GM12878 (cell line): ENCODE data around the gene DNAJB2. TPM values are rescaled to one million over a fixed set of nuclear protein-coding genes. Genes with fewer than 3 reads are reported as not detected.

Experiments
- ATAC-seq: fragments of 200-7000 bp; cut with Tn5 transposase; 3 replicates; pipeline ENCODE4 v1.9.1; 2020; ENCODE audit warnings: mild to moderate bottlenecking, moderate library complexity
- BruUV-seq: library from RNA; stranded (reverse); fragments of 400-500 nt; replicated peaks from 2 replicates; lab custom pipeline; 2021; lab: Mats Ljungman, UMichigan
- CTCF ChIA-PET: fragments of 300-600 bp; sonication (Branson Sonifier 250); formaldehyde crosslinking; extraction: SDS; loops from one replicate; lab custom pipeline; 2021; ENCODE audit warnings: inconsistent platforms; lab: Yijun Ruan, JAX
- POLR2A ChIA-PET: fragments of 350-600 bp; formaldehyde crosslinking; extraction: SDS; loops from one replicate; lab custom pipeline; 2021; ENCODE audit warnings: inconsistent platforms; lab: Charles Lee
- RAD21 ChIA-PET: fragments of 300-600 bp; sonication (Branson Sonifier 250); formaldehyde crosslinking; loops from one replicate; lab custom pipeline; 2023; ENCODE audit warnings: antibody characterized with exemption; ENCODE audit not compliant: unreplicated experiment; lab: Charles Lee
- SMC1A ChIA-PET: fragments of 300-600 bp; sonication (Branson Sonifier 250); formaldehyde crosslinking; loops from one replicate; lab custom pipeline; 2023; ENCODE audit not compliant: unreplicated experiment, uncharacterized antibody; lab: Charles Lee
- DNase-seq: peaks from one replicate; pipeline ENCODE4 v3.0.0-alpha.2; 2011; ENCODE audit warnings: low read depth, low spot score
- FAIRE-seq: peaks from 3 replicates; lab custom pipeline; 2011; peaks lifted over from hg19 to GRCh38; lab: Jason Lieb, UNC
- H2AFZ ChIP-seq: 2 replicates; pipeline ENCODE4 v1.6.0; 2011; ENCODE audit warnings: low read depth, low read length, control low read depth; ENCODE audit not compliant: control insufficient read depth
- H3K27ac ChIP-seq: 2 replicates; pipeline ENCODE4 v1.5.1; 2011; ENCODE audit warnings: control low read depth; ENCODE audit not compliant: control insufficient read depth, insufficient read depth
- H3K27me3 ChIP-seq, 2 experiments: replicated peaks in 1 of 2; 2 replicates each; pipeline versions ENCODE4 v1.6.0 to v1.6.1; 2011; ENCODE audit warnings: low read length in 1 of 2; ENCODE audit not compliant: control insufficient read depth in 2 of 2, insufficient read depth in 2 of 2
- H3K36me3 ChIP-seq, 2 experiments: 2 replicates each; pipeline ENCODE4 v1.5.1; 2011; ENCODE audit warnings: low read length in 1 of 2; ENCODE audit not compliant: control insufficient read depth in 2 of 2, insufficient read depth in 2 of 2
- H3K4me1 ChIP-seq: 2 replicates; pipeline ENCODE4 v1.6.1; 2011; ENCODE audit warnings: mild to moderate bottlenecking, low read length, moderate library complexity, mixed read lengths; ENCODE audit not compliant: control insufficient read depth, insufficient read depth
- H3K4me2 ChIP-seq: 2 replicates; pipeline ENCODE4 v1.6.0; 2011; ENCODE audit warnings: control low read depth; ENCODE audit not compliant: control insufficient read depth, insufficient read depth
- H3K4me3 ChIP-seq: fragments of 200-600 bp; sonication (generic); 2 replicates; pipeline ENCODE4 v1.5.1; 2016
- H3K79me2 ChIP-seq: 2 replicates; pipeline ENCODE4 v1.6.0; 2011; ENCODE audit warnings: low read length; ENCODE audit not compliant: control insufficient read depth, insufficient read depth
- H3K9ac ChIP-seq: 2 replicates; pipeline ENCODE4 v1.8.0; 2011; ENCODE audit warnings: low read length, control low read depth, mixed read lengths; ENCODE audit not compliant: control insufficient read depth, insufficient read depth
- H3K9me3 ChIP-seq: replicated peaks from 3 replicates; pipeline ENCODE4 v1.5.1; 2011; ENCODE audit warnings: mild to moderate bottlenecking, low read length; ENCODE audit not compliant: control insufficient read depth, insufficient read depth
- H4K20me1 ChIP-seq: 2 replicates; pipeline ENCODE4 v1.6.0; 2011; ENCODE audit not compliant: control insufficient read depth, insufficient read depth
- BHLHE40 ChIP-seq, 2 experiments: fragments of 450-650 bp in 1 of 2; IDR thresholded peaks; 2 replicates each; pipeline ENCODE4 v1.6.1; 2011 to 2017; ENCODE audit warnings: low read depth in 2 of 2, borderline replicate concordance in 1 of 2, improper control_type of control experiment in 1 of 2, low read length in 1 of 2, mild to moderate bottlenecking in 1 of 2
- LARP7 ChIP-seq: fragments of 450-650 bp; IDR thresholded peaks from 2 replicates; pipeline ENCODE4 v1.6.1; 2017; ENCODE audit warnings: mild to moderate bottlenecking
- NFXL1 ChIP-seq: fragments of 450-650 bp; IDR thresholded peaks from 2 replicates; pipeline ENCODE4 v1.6.1; 2017; ENCODE audit warnings: antibody characterized with exemption, mild to moderate bottlenecking, borderline replicate concordance
- RFX5 ChIP-seq: IDR thresholded peaks from 2 replicates; pipeline ENCODE4 v1.6.1; 2011; ENCODE audit warnings: low read depth, low read length, improper control_type of control experiment
- SMAD5 ChIP-seq: IDR thresholded peaks from 2 replicates; pipeline ENCODE4 v1.6.1; 2016; ENCODE audit warnings: antibody characterized with exemption, low read depth
- SPI1 ChIP-seq: IDR thresholded peaks from 2 replicates; pipeline ENCODE4 v1.6.1; 2011; ENCODE audit warnings: low read depth, mild to moderate bottlenecking, low read length, moderate library complexity, borderline replicate concordance; ENCODE audit not compliant: insufficient read depth
- ZNF24 ChIP-seq: fragments of 450-650 bp; IDR thresholded peaks from 2 replicates; pipeline ENCODE4 v1.6.1; 2017; ENCODE audit warnings: antibody characterized with exemption, mild to moderate bottlenecking
- WGBS: methylation state at CpG from one replicate; pipeline ENCODE4 v1.1.6; 2016; ENCODE audit warnings: low lambda C conversion rate; ENCODE audit not compliant: insufficient replicate concordance, insufficient coverage; ENCODE audit errors: missing lambda C conversion rate; 5-methylcytosine and 5-hydroxymethylcytosine counted together
- in situ Hi-C: fragments of 300-500 bp; cut with MboI; formaldehyde crosslinking; loops from 9 replicates; pipeline ENCODE4 v1.14.3; 2018; ENCODE audit warnings: mixed read lengths
- intact Hi-C: fragments of 100-400 bp; cut with micrococcal nuclease; formaldehyde crosslinking; loops from one replicate; pipeline ENCODE4 v1.14.2; 2022; ENCODE audit not compliant: unreplicated experiment
- polyA plus RNA-seq, 11 experiments: library from polyadenylated mRNA; depleted of rRNA in 4 of 11; unstranded in 6 of 11; stranded (reverse) in 5 of 11; fragments of >200 nt; fragmentation: Nextera tagmentation in 4 of 11; fragmentation: Illumina TruSeq in 1 of 11; extraction: Ambion mirVana in 4 of 11; extraction: Trizol in 1 of 11; gene quantifications; 1 replicate in 1 of 11; 2 replicates in 10 of 11; pipeline versions ENCODE4 v1.2.1 to v1.2.3, GENCODE V29; 2011 to 2016; ENCODE audit warnings: inconsistent platforms in 2 of 11, missing spikeins in 2 of 11, low read depth in 1 of 11
- total RNA-seq, 4 experiments: library from RNA; depleted of rRNA in 3 of 4; stranded (reverse); fragments of >200 nt in 3 of 4; fragmentation: Illumina TruSeq in 1 of 4; extraction: Trizol in 1 of 4; gene quantifications; 2 replicates each; pipeline versions ENCODE4 v1.2.1 to v1.2.3, GENCODE V29; 2013 to 2021
- TF ChIP-seq, protein P1 (sequence below): fragments of 450-650 bp; formaldehyde crosslinking; IDR thresholded peaks from 2 replicates; pipeline ENCODE4 v1.4.0; 2020; ENCODE audit warnings: mild to moderate bottlenecking, moderate library complexity

The DNAJB2 gene
- total and polyA plus RNA-seq, 10 of the 15 experiments (the other 5 are each of a cell fraction or from before 2014, with no cell fraction given): 0.26 to 36.5 (median 12.5) TPM

DNA sequence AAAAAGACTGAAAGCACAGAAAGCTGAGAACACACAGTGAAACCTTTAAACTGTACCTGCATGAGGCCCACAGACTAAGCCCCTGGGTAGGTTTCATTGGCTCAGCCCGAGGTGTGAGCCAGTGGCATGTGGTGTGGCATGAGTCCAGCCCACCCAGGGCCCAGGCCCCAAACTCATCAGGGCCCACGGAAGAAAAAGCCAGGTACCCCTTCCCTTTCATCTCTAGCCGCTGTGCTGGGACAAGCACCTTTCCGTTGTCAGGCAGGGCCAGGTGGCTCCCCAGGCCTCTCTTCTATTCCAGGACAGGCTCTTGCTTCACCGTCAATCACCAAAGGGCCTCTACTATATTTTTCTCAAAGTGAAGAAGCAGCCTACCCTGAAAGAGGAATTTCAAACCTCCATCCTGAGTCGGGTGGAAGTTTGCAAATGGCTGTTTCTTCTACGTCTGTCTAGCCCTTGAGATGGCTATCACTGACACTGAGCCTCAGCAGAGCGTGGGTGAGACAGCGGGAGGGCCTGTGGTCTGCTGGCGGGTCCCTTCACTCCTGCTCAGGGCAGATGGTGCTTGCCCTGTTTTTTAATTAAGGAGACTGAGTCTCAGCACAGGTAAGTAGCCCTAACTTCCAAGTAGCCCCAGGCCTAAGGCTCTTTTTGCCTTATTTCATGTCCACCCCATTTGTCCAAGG, 8.6 kb downstream of the DNAJB2 start:
- Histone ChIP-seq H3K27me3 (peaks cover 0 to 3% of the 10 kb centered on the region in 2 experiments; a peak in 2 of 4 replicates), H3K27ac (no peak overlapping the region), H3K9me3 (no peaks in the 10 kb centered on the region), H3K9ac (no peak overlapping the region), H3K4me2 (no peak overlapping the region), H3K4me3 (no peak overlapping the region), H3K79me2 (no peaks in the 10 kb centered on the region), H4K20me1 (no peaks in the 10 kb centered on the region), H3K36me3 (no peaks in the 10 kb centered on the region; a peak in 1 of 4 replicates), H2AFZ (no peak overlapping the region), H3K4me1 (no peaks in the 10 kb centered on the region)
- ATAC-seq (no peak; the same call in 2 of the 3 replicates), DNase-seq (no peak), FAIRE-seq (no peak)
- in situ Hi-C loops (no loop called here), intact Hi-C loops (no loop called here)
- RAD21 ChIA-PET: interaction anchor here (1.0 kb wide), 1 partner anchor 36 kb away, joined by 4 read pairs; no protein-coding TSS in a partner anchor
- TF ChIP-seq RFX5 (no peak), SPI1 (no peak), BHLHE40 (IDR thresholded peaks at IDR 0.05; ENCODE audit: borderline replicate concordance in 1 of 2, low read depth in 2 of 2, low read length in 1 of 2) (no peak), SMAD5 (no peak), ZNF24 (no peak), LARP7 (no peak), NFXL1 (no peak)
- TF ChIP-seq, protein P1, sequence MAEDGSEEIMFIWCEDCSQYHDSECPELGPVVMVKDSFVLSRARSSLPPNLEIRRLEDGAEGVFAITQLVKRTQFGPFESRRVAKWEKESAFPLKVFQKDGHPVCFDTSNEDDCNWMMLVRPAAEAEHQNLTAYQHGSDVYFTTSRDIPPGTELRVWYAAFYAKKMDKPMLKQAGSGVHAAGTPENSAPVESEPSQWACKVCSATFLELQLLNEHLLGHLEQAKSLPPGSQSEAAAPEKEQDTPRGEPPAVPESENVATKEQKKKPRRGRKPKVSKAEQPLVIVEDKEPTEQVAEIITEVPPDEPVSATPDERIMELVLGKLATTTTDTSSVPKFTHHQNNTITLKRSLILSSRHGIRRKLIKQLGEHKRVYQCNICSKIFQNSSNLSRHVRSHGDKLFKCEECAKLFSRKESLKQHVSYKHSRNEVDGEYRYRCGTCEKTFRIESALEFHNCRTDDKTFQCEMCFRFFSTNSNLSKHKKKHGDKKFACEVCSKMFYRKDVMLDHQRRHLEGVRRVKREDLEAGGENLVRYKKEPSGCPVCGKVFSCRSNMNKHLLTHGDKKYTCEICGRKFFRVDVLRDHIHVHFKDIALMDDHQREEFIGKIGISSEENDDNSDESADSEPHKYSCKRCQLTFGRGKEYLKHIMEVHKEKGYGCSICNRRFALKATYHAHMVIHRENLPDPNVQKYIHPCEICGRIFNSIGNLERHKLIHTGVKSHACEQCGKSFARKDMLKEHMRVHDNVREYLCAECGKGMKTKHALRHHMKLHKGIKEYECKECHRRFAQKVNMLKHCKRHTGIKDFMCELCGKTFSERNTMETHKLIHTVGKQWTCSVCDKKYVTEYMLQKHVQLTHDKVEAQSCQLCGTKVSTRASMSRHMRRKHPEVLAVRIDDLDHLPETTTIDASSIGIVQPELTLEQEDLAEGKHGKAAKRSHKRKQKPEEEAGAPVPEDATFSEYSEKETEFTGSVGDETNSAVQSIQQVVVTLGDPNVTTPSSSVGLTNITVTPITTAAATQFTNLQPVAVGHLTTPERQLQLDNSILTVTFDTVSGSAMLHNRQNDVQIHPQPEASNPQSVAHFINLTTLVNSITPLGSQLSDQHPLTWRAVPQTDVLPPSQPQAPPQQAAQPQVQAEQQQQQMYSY: no peak
- no TSS peak for BruUV-seq
- POLR2A ChIA-PET: no interaction called here
- 76% methylated on average over 10 of the region's 10 CpGs for WGBS
- SMC1A ChIA-PET: no interaction called here
- CTCF ChIA-PET: interaction anchor here (1.1 to 2.1 kb wide), 4 partner anchors 8 to 131 kb away, joined by 3 to 18 read pairs (median 7); no protein-coding TSS in a partner anchor
